B cell (primary cell): ENCODE measurements around the gene KLHL22. TPM values are rescaled to one million over a fixed set of nuclear protein-coding genes. Genes with fewer than 3 reads are reported as not detected.

Experiments used
- ATAC-seq: fragments of 200-7000 bp; cut with Tn5 transposase; one replicate; pipeline ENCODE4 v1.10.0; 2021; ENCODE audit warnings: low read depth, mild to moderate bottlenecking, moderate number of reproducible peaks, moderate library complexity
- CTCF ChIA-PET: fragments of 350-600 bp; sonication (Branson Sonifier 250); formaldehyde crosslinking; loops from one replicate; lab custom pipeline; 2021; ENCODE audit warnings: antibody characterized with exemption, inconsistent platforms; lab: Charles Lee
- POLR2A ChIA-PET: fragments of 350-600 bp; sonication (Branson Sonifier 250); formaldehyde crosslinking; loops from one replicate; lab custom pipeline; 2021; ENCODE audit warnings: antibody characterized with exemption; lab: Charles Lee
- DNase-seq: peaks from one replicate; pipeline ENCODE4 v3.0.0; 2013
- H2AFZ ChIP-seq: 2 replicates; pipeline ENCODE4 v1.6.1; 2012; ENCODE audit warnings: mild to moderate bottlenecking, low read depth, low read length; ENCODE audit not compliant: insufficient read depth, poor library complexity, severe bottlenecking
- H3K27ac ChIP-seq, 2 donors: 1 replicate in 1 of 2; 2 replicates in 1 of 2; pipeline ENCODE4 v1.5.1; 2012 to 2013; ENCODE audit warnings: low read length in 2 of 2, mild to moderate bottlenecking in 2 of 2, moderate library complexity in 1 of 2
- H3K27me3 ChIP-seq, 4 experiments: fragments of 200-600 bp in 1 of 4; sonication (generic) in 1 of 4; replicated peaks in 1 of 4; 1 replicate in 2 of 4; 2 replicates in 2 of 4; pipeline versions ENCODE4 v1.6.1 to v1.7.0; 2013 to 2016; ENCODE audit warnings: low read length in 3 of 4, mild to moderate bottlenecking in 2 of 4, mixed read lengths in 1 of 4, moderate library complexity in 1 of 4; ENCODE audit not compliant: insufficient read depth in 4 of 4, control insufficient read depth in 3 of 4; ENCODE audit errors: control extremely low read depth in 1 of 4
- H3K36me3 ChIP-seq, 2 experiments: replicated peaks in 1 of 2; 1 replicate in 1 of 2; 2 replicates in 1 of 2; pipeline versions ENCODE4 v1.6.1 to v1.7.1; 2013; ENCODE audit warnings: low read length in 1 of 2; ENCODE audit not compliant: insufficient read depth in 2 of 2, control insufficient read depth in 1 of 2; ENCODE audit errors: control extremely low read depth in 1 of 2, extremely low read depth in 1 of 2
- H3K4me1 ChIP-seq, 2 donors: fragments of 200-600 bp in 1 of 2; sonication (generic) in 1 of 2; 1 replicate in 1 of 2; 2 replicates in 1 of 2; pipeline versions ENCODE4 v1.5.1 to v1.6.1; 2013 to 2017; ENCODE audit warnings: low read length in 2 of 2; ENCODE audit not compliant: control insufficient read depth in 2 of 2, insufficient read depth in 2 of 2
- H3K4me2 ChIP-seq: replicated peaks from 2 replicates; pipeline ENCODE3; 2012; ENCODE audit warnings: mild to moderate bottlenecking, low read depth, low read length; ENCODE audit not compliant: poor library complexity, severe bottlenecking
- H3K4me3 ChIP-seq, 5 experiments: fragments of 200-600 bp in 1 of 5; sonication (generic) in 1 of 5; 1 replicate in 3 of 5; 2 replicates in 2 of 5; pipeline versions ENCODE4 v1.5.1 to v1.7.0; 2011 to 2016; ENCODE audit warnings: low read length in 4 of 5, mild to moderate bottlenecking in 4 of 5, low read depth in 2 of 5, control low read depth in 1 of 5, moderate library complexity in 1 of 5; ENCODE audit not compliant: insufficient read depth in 1 of 5; ENCODE audit errors: control extremely low read depth in 1 of 5, extremely low read depth in 1 of 5
- H3K79me2 ChIP-seq: fragments of 200-600 bp; sonication (generic); one replicate; pipeline ENCODE4 v1.6.0; 2016; ENCODE audit warnings: low read length; ENCODE audit not compliant: control insufficient read depth, insufficient read depth
- H3K9ac ChIP-seq: fragments of 200-600 bp; sonication (generic); 2 replicates; pipeline ENCODE4 v1.6.1; 2017; ENCODE audit warnings: mild to moderate bottlenecking, low read length, moderate library complexity
- H3K9me3 ChIP-seq, 3 donors: one replicate each; pipeline versions ENCODE4 v1.6.1 to v1.7.1; 2013; ENCODE audit warnings: low read length in 2 of 3; ENCODE audit not compliant: control insufficient read depth in 2 of 3, insufficient read depth in 1 of 3; ENCODE audit errors: control extremely low read depth in 1 of 3
- H4K20me1 ChIP-seq: 2 replicates; pipeline ENCODE4 v1.6.0; 2012; ENCODE audit warnings: mild to moderate bottlenecking, low read length; ENCODE audit not compliant: insufficient read depth, control insufficient read depth, poor library complexity, severe bottlenecking
- H3K27ac Mint-ChIP-seq: one replicate; pipeline ENCODE4 v1.8.0; 2021; ENCODE audit warnings: mixed read lengths
- H3K27me3 Mint-ChIP-seq: one replicate; pipeline ENCODE4 v1.8.0; 2021; ENCODE audit warnings: mixed read lengths
- H3K4me1 Mint-ChIP-seq: one replicate; pipeline ENCODE4 v1.8.0; 2021; ENCODE audit warnings: mixed read lengths
- H3K4me3 Mint-ChIP-seq: one replicate; pipeline ENCODE4 v1.8.0; 2021; ENCODE audit warnings: mixed read lengths
- H3K9me3 Mint-ChIP-seq: one replicate; pipeline ENCODE4 v1.8.0; 2022; ENCODE audit warnings: mixed read lengths; ENCODE audit not compliant: insufficient read depth
- EZH2 ChIP-seq: IDR thresholded peaks from 2 replicates; pipeline ENCODE4 v1.6.1; 2012; ENCODE audit warnings: borderline replicate concordance, low read depth, mild to moderate bottlenecking, moderate library complexity, low read length; ENCODE audit not compliant: insufficient read depth, poor library complexity, severe bottlenecking
- WGBS: methylation state at CpG from one replicate; pipeline ENCODE4 v1.1.5; 2013; ENCODE audit warnings: missing lambda C conversion rate; ENCODE audit not compliant: insufficient coverage; 5-methylcytosine and 5-hydroxymethylcytosine counted together
- intact Hi-C: fragments of 100-400 bp; cut with micrococcal nuclease; formaldehyde crosslinking; loops from one replicate; pipeline ENCODE4 v1.10.0; 2022
- polyA plus RNA-seq: library from polyadenylated mRNA; depleted of rRNA; stranded (reverse); fragments of >200 nt; gene quantifications from 2 replicates; pipeline ENCODE4 v1.2.3, GENCODE V29; 2012
- total RNA-seq, 2 donors: library from RNA; stranded (reverse); fragments of 120-200 nt in 1 of 2; gene quantifications; 1 replicate in 1 of 2; 2 replicates in 1 of 2; pipeline versions ENCODE4 v1.2.3 to v1.2.4, GENCODE V29; 2013 to 2022
- TF ChIP-seq, protein P1 (sequence below): fragments of 200-600 bp; IDR thresholded peaks from one replicate; pipeline ENCODE4 v1.8.0; 2022; ENCODE audit warnings: antibody characterized with exemption, mild to moderate bottlenecking

KLHL22 gene
- total and polyA plus RNA-seq, 2 donors (not counting 1 experiment from before 2014, with no cell fraction given): 37.0 to 45.6 TPM

GRCh38 chr22:20514658-20515406 is 19.2 kb upstream of the KLHL22 start:
- H3K4me3 ChIP-seq: no peak overlapping the region
- no peaks in the 10 kb centered on the region for H3K9me3 ChIP-seq
- no peaks in the 10 kb centered on the region for H3K27me3 ChIP-seq
- intact Hi-C loops: no loop called here
- H3K9ac ChIP-seq: no peak overlapping the region
- H3K9me3 Mint-ChIP-seq: no peaks in the 10 kb centered on the region
- no peak overlapping the region for H3K4me3 Mint-ChIP-seq
- ChIA-PET POLR2A (no interaction called here), CTCF (interaction anchor here (0.5 kb wide), 1 partner anchor 55 kb away, joined by 3 read pairs; no protein-coding TSS in a partner anchor)
- H3K36me3 ChIP-seq: peaks cover 7 to 39% of the 10 kb centered on the region in 2 experiments
- H3K27ac ChIP-seq: no peak overlapping the region
- TF ChIP-seq, protein P1, sequence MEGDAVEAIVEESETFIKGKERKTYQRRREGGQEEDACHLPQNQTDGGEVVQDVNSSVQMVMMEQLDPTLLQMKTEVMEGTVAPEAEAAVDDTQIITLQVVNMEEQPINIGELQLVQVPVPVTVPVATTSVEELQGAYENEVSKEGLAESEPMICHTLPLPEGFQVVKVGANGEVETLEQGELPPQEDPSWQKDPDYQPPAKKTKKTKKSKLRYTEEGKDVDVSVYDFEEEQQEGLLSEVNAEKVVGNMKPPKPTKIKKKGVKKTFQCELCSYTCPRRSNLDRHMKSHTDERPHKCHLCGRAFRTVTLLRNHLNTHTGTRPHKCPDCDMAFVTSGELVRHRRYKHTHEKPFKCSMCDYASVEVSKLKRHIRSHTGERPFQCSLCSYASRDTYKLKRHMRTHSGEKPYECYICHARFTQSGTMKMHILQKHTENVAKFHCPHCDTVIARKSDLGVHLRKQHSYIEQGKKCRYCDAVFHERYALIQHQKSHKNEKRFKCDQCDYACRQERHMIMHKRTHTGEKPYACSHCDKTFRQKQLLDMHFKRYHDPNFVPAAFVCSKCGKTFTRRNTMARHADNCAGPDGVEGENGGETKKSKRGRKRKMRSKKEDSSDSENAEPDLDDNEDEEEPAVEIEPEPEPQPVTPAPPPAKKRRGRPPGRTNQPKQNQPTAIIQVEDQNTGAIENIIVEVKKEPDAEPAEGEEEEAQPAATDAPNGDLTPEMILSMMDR: no peak
- no peak for TF ChIP-seq EZH2
- H3K27me3 Mint-ChIP-seq: no peaks in the 10 kb centered on the region
- H2AFZ ChIP-seq: no peak overlapping the region
- H3K4me2 ChIP-seq: no peak overlapping the region
- H3K79me2 ChIP-seq: peaks cover 100% of the 10 kb centered on the region
- no peak for ATAC-seq
- peaks cover 96% of the 10 kb centered on the region for H4K20me1 ChIP-seq
- WGBS: 95% methylated on average over 3 of the region's 6 CpGs
- DNase-seq: no peak
- H3K27ac Mint-ChIP-seq: no peak overlapping the region
- peaks cover 12 to 15% of the 10 kb centered on the region in 2 donors for H3K4me1 ChIP-seq
- peaks cover 47% of the 10 kb centered on the region for H3K4me1 Mint-ChIP-seq
